ENCODE measurements around the gene ZNF22.

Gene ZNF22

DNA sequence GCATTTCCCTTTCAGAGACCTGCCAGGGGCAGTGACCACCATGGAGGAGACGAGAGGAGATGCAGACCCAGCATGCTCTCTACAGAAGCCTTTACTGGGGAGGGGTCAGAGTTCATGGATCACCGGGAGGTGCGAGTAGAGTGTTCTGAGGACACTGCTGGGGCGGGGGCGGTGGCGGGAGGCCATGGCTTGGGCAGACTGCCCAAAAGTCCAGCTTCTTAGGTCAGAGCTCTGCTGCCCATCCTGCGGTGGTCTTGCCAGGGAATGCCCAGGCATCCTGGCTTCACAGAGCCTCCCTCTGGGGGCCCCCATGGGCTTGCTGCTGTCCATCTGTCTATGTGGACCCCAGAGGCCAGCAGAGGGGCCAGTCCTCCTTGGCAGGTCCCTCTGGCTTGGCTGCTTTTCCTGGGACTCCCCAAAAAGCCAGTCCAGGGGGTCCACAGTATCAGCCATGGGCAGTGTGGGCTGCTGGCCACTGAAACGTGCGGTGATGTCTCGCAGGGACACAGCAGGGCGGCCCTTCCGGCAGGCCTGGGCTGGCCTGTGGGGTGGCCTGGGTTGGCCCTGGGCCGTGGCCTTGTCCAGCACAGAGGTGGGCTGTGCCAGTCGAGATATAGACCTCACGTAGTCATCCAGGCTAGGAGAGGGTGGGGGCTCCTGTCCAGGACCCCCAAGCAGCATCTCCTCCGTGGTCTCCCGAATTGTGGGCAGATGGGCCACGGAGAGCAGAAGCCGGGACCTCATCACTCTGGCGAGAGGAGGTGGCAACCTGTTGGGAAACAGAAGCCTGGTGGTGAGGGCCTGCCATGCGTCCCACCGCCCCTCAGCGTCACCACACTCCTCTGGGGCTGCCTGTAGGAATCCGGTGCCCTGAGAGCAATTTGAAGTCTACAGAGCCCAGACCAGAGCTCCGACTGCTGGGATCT, 23.2 kb upstream of the ZNF22 start:
- DNase-seq: no peak

DNA sequence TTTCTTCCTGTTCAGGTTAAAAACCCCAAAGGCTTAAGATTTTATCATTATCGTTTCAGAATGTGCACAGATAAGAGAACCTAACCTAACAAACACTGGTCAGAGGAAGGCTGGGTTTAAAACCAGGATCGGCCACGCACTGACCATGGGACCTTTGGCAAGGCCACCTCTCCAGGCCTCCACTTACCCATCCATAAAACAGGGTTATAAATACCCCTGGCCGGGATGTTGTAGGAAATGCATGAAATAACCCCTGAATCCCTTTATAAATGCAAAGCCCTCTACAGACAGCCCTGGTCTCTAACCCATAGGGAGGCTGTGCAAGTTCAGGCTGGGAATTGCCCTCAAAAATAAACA, 22.5 kb upstream of the ZNF22 start:
- no peak for DNase-seq

DNA sequence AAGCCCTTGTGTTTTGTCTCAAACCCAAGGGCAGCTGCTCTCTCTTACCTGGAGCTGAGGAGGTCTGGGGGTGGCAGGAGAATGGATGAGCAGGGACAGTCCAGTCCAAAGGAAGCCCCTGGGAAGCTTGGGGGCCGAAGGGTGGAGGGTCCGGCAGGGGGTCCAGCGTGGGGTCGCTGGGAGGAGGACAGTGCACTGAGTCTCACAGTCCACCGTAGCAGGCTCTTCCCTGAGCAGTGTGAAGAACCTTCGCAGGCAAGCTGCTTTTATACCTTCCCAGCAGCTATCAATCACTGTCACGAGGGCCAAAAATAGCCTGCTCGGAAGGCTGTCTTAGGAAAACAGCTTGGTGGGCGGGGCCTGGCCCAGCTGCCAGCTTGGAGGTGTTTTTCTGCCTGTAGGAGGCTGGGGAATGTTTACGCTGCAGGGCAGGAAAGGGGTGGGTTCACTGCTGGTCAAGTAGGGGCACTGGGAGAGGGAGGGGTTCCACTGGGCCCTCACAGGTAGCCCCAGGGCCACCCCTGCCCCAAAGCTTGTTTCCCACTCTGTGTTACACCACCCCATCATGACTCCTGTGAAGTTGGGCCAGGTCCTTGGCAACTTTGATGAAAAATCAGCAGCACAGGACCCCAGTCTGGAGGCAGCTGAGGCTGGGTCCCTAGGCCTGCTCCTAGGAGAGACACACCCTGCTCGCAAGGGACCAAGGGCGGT, 22.0 kb upstream of the ZNF22 start, which contains the start of gene DEPP1:
Gene DEPP1, minus strand, starts transcription at position 240 of the 711 bp plus-strand sequence. CDS start 779 bp downstream, outside the sequence.
- peak; percentile 60 to 82 for DNase-seq

DNA sequence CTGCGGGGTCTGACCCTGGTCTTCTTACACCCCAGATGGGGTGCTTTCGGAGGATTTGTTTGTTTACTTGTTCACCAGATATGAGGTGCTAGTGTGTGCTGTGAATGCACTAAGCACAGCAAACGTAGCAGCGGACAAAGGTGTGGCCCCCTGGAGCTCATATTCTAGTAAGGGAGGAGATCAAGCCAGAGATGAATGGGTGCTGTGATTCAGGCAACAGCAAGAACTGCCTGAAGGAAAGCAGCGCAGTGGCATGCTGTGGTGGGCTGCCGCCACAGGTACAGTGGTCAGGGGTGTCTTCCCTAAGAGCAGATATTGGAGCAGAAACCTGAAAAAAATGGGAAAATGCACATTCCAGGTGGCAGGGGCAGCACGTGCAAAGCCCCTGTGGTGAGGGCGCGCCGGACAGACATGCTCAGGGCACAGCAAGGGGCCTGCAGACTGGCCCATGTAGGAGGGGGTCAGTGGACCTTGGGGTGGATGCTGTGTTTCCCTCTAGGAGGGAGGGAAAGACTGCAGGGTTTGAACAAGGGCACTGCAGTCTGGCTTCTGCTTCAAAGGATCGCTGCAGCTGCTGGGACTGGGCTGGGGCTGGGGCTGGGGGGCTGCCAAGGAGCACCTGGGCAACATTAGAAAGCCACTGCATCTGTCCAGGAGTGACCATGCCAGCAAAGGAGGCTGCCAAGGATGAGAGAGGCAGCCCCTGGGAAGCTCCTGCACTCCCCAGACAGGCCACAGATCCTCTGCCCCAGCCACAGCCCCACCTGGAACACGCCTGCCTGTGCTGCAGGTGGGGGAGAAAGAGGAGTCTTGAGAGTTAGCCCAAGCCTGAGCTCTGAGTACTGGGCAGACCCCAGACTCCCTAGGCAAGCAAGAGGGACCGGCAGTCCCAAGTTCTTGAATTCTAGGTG, 21.2 kb upstream of the ZNF22 start:
- no peak for DNase-seq

DNA sequence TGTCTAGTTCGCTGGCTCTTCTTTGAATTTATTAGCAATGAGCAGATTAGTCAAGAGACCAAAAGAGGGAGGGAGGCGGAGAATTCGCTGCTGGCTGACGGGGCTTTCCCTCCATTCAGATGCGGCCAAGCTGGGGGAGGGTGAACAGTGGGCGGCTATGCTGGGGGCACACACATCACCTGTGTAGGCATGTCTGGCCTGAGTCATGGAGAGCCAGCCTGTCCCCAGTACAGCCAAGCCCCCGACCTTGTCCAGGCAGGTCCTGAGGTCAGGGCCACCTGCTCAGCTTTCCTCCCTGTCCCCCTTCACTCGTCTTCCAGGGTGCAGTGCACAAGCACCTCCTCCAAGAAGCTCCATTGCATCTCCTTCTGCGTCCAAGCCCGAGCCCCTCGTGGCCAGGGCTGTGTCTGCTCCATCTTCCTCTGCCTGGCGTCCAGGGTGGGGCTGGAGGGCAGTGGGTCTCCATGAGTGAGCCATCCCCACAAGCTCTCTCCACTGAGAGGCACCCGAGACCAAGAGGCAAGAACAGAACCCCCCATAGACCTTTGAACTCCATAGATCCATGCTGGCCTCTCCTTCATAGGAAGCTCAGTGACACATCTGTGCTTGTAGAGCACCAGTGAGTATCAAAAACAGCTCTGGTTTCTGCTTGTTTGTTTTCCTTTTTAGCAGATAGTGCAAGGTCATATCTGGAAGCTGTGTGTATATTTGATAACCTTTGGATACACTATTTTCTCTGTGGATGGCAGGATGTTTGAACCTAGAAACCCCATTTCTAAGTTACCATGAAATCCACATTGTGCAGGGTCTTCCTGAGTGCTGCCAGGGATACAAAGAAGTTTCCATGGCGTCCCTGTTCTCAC, 20.2 kb upstream of the ZNF22 start:
- no peak for DNase-seq

DNA sequence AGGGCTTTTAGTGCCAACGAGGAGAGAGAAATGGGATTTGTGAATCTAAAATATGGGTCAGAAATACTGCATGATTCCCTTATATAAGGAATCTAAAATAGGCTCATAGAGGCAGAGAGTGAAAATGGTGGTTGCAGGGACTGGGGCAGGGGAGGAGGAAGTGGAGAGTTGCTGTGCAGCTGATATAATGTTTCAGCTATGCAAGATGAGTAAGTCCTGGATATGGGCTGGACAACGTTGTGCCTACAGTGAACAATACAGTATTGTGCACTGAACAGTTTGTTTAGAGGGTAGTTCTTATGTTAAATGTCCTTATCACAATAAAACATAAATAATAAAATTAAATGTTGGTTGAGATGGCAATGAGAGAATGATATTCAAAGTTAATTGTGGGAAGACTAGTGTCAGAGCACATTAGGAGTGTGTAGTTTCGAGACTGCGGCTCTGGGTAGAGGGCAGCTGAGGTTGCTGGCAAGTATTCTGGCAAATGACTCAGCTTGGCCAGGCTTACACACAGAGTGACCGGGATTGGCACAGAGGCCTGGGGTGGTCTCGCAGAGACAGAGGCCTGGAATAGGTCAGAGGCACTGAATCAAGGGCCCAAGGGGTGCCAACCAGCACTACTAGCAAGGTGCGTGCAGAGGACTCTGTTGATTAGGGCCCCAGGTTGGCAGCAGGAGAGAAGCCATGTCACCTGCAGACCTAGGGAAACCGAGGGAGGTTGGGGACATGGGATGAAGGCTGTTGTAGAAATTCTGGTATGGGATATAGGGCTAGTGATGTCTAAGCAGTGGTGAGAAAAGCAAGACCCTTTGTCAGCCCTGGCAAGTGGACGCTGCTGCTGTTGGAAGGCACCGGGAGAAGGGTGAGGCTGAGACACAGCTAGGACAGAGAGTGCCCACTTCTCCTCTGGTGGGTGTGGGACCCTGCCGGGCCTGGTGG, 19.3 kb upstream of the ZNF22 start:
- DNase-seq: peak; percentile 30 to 56

DNA sequence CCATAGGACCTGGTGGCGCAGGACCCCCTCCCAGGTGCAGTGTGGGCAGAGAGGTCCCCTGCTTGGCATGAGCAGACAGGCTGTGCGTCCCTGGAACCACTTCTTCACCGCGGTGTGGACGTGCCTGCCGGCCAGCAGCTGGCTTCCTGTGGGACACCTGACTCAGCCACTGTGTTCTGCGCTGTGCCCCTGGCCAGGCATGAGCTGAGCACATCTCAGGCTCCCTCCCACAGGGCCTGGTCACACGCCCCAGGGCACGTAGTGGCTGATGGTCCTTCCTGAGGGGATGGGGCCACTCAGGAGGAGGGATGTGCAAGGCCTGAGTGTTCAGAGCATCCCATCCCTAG, 18.6 kb upstream of the ZNF22 start:
- no peak for DNase-seq

DNA sequence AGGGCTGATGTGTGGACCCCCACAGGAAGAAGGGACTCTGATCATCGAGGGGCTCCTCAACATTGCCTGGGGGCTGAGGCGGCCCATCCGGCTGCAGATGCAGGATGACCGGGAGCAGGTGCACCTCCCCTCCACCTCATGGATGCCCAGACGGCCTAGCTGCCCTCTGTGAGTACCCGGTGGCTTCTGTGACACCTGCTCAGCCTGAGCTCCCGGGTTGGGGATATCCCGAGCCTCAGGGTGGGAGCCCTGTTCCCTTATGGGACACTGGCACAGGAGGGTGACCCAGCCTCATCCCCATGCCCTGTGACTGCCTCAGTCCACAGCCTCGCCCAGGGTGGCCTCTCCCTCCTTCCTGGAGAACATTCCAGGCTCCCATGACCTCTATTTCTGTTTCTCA, 18.2 kb upstream of the ZNF22 start:
- no peak for DNase-seq

DNA sequence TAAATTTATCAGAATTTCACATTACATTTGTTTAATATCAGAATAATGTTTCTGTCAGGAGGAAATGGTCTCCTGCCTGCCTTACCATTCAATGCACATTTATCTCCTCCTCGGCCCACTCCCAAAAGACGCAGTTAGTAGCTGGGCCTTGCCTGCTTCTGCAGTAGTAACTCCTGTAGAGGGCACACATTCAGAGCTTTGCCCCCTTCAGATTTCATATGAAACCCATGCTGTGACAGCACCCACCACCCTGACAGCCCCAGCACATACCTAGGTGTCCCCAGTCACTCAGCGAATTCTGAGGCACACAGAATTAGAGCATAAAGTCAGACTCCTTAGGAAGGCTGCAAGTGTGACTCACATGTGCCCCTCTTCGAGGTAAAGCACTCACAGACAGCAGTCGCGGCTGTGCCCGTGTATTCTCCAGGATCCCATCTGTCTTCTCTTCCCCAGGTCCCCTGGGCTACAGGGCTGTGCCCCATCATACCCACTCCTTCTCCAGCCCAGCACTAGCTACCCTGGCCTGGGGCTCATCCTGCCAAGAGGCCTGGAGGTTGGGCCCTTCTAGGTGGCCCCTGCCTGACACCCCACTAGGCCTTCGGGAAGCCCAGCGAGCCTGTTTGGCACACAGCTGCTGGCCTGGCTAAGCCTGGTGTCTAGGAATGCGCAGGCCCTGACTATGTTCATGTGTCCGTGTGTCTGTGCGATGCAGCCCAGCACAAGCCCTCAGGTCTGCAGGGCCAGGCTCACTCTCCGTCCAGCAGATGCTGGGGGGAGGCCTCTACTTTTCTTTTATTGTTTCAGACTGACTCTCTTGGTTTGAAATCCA, 17.4 kb upstream of the ZNF22 start:
- DNase-seq: no peak

DNA sequence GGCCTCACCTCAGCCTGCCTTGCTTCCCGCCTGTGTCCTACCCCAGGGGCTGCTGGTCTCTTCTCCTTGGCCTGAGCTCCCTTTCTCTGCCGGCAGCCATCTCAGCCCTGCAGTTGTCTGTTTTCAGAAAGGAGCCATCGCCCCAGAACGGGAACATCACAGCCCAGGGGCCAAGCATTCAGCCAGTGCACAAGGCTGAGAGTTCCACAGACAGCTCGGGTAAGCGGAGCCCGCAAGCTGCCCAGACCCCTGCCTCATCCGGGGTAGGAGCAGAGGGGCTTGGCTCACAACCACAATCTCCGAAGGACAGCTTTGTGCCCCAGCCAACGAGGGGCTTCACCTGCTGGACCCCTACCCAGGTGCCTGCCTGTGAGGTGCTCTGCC, 16.8 kb upstream of the ZNF22 start:
- no peak for DNase-seq

DNA sequence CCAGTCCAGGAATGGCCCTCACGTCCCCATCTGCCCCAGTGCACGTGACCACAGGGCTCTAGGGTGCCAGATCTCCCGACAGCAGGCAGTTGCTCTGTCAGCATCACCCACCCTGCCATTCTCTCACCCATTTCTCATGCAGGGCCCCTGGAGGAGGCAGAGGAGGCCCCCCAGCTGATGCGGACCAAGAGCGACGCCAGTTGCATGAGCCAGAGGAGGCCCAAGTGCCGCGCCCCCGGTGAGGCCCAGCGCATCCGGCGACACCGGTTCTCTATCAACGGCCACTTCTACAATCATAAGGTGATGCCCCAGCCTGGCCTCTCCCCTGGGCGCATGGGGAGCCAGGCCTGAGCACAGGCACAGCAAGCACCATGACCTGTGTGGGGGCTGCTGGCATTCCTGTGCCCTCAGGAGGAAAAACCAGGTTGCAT, 16.0 kb upstream of the ZNF22 start:
- no peak for DNase-seq

DNA sequence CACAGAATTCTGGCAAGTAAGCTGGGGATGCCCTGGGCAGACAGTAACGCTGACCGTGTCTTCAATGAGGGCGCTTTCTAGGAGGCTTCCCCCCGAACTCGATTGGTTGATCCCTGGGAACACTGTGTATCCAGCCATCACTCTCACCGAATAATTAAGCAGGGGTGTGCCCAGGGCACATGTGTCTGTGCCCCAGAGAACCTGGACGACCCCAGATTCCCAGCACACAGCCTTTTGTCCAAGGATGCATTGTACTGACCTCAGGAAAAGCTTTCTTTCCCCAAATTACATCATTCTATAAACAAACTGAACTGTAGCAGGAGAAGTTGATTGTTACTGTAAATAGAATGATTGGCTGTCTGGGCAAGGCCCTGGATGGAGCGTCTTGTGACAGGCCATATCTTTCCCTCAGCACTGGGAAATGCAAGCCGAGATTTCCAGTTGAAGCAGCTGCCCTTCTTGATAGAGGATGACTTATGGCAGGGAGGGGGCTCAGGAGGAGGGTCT, 15.5 kb upstream of the ZNF22 start:
- no peak for DNase-seq

DNA sequence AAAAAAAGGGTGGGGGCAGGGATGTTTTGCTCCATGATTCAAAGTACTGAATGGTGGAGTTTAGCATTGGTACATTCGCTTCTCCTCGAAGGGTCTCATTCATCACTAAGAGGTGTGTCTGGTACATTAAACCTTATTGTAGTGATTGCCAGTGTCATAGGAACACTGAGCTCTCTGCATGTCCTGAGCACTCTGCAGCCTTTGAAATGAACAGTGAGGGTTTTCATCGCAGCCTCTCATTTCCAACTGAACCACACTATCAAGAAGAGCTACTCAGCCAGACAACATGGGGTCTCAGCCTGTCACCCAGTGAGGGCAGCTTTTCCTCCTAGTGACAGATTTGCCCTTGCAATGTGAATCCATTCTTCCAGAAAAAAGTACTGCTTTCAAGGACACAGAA, 14.5 kb upstream of the ZNF22 start:
- DNase-seq: no peak

DNA sequence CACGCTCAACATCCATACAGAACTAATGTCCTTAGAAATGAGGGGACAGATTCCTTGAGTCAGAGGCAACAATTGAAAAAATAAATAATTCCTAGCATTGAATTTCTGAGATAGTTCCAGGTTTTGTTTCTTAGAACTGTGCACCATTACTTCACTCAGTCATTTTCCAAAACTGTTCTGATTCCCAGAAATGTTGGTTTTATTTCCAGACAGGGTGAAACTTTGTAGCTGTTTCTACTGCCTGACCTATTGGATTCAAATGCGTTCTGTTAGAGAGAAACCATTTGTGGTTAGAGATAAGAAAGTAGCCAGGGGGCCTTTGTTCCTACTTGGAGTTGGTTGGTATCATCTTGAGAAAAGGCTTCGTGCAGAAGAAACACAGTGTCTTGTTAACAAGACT, 14.1 kb upstream of the ZNF22 start:
- DNase-seq: no peak

DNA sequence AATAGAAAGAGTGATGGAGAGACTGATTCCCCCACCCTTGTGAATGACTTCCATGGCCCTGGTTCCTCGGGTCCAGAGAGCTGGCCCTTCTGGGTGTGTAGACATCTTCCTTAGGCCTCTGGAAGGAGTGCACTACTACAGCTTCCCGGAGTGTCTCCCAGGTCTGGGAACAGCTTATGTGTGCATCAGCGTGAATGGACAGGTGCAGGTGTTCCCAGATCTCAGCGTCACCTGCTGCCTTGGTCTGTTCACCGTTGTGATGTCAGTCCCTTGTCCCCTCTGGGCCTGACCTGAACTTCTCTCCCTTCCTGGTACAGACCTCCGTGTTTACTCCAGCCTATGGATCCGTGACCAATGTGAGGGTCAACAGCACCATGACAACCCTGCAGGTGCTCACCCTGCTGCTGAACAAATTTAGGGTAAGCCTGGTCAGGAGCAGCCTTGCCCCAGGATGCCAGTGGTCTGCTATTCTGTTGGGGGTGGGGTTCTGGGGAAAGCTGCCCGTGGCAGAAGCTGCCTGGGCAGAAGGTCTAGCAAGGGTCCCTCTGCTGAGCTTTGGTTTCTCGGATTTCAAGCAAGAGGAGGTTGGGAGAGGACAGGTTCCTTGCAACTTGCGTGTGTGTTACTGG, 11.7 kb upstream of the ZNF22 start:
- DNase-seq: no peak

DNA sequence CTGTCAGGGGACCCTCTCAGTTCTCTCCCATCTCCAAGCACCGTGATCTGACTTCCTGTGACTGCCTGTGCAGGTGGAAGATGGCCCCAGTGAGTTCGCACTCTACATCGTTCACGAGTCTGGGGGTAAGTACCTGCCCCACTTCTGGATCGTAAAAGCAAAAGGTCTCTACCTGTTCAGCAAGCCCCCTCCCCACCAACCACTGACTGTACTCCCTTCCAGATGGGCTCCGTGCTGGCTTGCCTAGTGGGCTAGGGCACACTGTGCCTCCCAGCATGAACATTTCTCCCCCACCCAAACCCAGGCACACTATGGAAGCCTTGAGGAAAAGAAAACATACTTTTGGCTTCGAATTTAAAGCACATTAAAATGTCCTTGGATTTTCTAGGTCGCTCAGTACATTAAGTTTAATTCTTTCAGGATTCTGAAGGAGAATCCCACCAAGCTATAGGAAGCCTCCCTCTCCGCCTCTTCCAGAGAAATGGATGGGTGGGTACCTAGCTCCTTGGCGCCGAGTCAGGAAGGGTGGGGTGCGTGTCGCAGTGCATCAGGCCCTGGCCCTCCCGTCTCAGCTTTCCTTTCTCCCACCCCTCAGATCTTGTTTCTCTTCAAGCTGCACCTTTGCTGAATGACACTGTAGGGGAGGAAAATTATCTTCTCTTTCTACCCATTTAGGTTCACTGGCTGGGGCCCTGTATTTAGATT, 11.0 kb upstream of the ZNF22 start:
- DNase-seq: no peak

DNA sequence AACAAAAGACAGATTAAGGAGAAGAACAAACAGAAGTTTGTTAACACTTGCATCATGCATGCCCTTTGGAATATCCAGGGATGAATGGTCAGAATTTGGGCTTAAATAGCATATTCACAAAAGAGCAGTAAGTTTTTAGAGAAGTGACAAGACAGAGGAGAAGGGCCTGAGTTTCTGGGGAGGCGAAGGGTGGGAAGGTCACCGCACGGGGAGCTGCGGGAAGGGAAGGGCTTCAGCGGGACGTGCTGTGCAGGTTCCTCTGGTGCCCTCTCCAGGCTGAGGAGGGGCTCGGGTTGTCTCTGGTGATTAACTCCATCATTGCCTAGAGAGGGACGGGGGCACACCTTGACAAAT, 10.4 kb upstream of the ZNF22 start:
- DNase-seq: no peak

DNA sequence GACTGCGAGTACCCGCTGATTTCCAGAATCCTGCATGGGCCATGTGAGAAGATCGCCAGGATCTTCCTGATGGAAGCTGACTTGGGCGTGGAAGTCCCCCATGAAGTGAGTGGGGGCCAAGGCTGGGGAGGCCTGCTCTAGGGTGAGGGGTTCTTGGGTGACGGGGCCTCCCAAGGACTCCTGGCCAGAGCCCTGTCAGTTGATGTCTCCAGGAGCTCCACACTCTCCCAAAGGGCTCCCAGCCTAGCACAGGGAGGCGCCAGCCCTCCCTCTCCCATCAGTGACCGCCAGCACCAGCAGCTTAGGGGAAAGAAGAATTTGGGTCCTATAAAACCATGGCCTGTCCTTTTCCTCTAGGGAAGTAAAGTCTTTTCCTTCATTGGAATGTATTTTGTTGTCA, 9.8 kb upstream of the ZNF22 start:
- no peak for DNase-seq

DNA sequence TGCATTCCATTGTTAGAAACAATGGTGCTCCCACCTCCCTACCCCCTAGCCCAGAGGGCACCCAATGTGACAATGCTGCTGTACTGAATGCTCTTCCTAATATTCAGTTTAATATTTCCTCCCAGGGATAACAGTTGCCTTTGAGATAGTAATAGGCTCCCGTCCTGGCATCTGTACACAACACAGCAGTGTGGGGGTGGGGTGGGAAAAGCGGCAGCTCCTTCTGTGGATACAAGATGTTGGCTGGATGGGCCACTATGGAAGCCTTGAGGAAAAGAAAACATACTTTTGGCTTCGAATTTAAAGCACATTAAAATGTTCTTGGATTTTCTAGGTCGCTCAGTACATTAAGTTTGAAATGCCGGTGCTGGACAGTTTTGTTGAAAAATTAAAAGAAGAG, 9.2 kb upstream of the ZNF22 start:
- DNase-seq: no peak
